Left lung (tissue), 10 donors: ENCODE results near the gene GPR84. TPM values are rescaled to one million over a fixed set of nuclear protein-coding genes. Genes with fewer than 3 reads are reported as not detected.

ENCODE experiments used
- ATAC-seq: fragments of 200-7000 bp; cut with Tn5 transposase; one replicate; pipeline ENCODE4 v1.9.1; 2020; ENCODE audit warnings: moderate library complexity
- DNase-seq, 4 donors: peaks; one replicate each; pipeline ENCODE4 v3.0.0-alpha.2; 2013 to 2020
- H3K27ac ChIP-seq, 2 donors: fragments of 200-600 bp; sonication (generic) in 1 of 2; one replicate each; pipeline versions ENCODE4 v1.5.0 to v1.8.0; 2020 to 2021
- H3K27me3 ChIP-seq, 2 donors: fragments of 200-600 bp; sonication (generic) in 1 of 2; one replicate each; pipeline versions ENCODE4 v1.5.0 to v1.8.0; 2020 to 2021
- H3K36me3 ChIP-seq, 2 donors: fragments of 200-600 bp; sonication (generic) in 1 of 2; one replicate each; pipeline versions ENCODE4 v1.5.0 to v1.8.0; 2020 to 2021
- H3K4me1 ChIP-seq, 2 donors: fragments of 200-600 bp; one replicate each; pipeline ENCODE4 v1.8.0; 2021
- H3K4me3 ChIP-seq, 2 donors: fragments of 200-600 bp; sonication (generic) in 1 of 2; one replicate each; pipeline versions ENCODE4 v1.5.0 to v1.8.0; 2020 to 2021; ENCODE audit warnings: mild to moderate bottlenecking in 1 of 2
- H3K9me3 ChIP-seq, 2 donors: fragments of 200-600 bp; sonication (generic) in 1 of 2; one replicate each; pipeline versions ENCODE4 v1.5.0 to v1.8.0; 2020 to 2021
- CTCF ChIP-seq, 2 donors: fragments of 200-600 bp; sonication (generic) in 1 of 2; IDR thresholded peaks; one replicate each; pipeline versions ENCODE4 v1.5.0 to v1.8.0; 2021; ENCODE audit warnings: antibody characterized with exemption in 2 of 2
- intact Hi-C, 2 donors: fragments of 100-400 bp; cut with DNase I; formaldehyde crosslinking; loops; one replicate each; pipeline versions ENCODE4 v1.11.2 to v1.14.2; 2022
- polyA plus RNA-seq, 6 donors: library from polyadenylated mRNA; unstranded; fragments of 120-200 nt; gene quantifications; one replicate each; pipeline ENCODE4 v1.2.1, GENCODE V29; 2013; ENCODE audit not compliant: insufficient read length in 6 of 6
- total RNA-seq, 2 donors: library from RNA; stranded (reverse); fragmentation: NEBNext Ultra II Directional; extraction: Animal tissue kit (Norgen Biotek cat#: 25700); gene quantifications; one replicate each; pipeline ENCODE4 v1.2.1, GENCODE V29; 2021
- donor health status: DM: no; HTN: yes; CAD: no.
- donor health status: DM: no; HTN: no; CAD: no.

GPR84 gene
- total and polyA plus RNA-seq, 8 donors, result 0.23 to 10.3 (median 0.41) TPM; not detected in 1

- Histone ChIP-seq H3K4me3 (no peak overlapping the region), H3K9me3 (no peaks in the 10 kb centered on the region), H3K36me3 (peaks cover 5 to 100% of the 10 kb centered on the region in 2 donors), H3K4me1 (peaks cover 0 to 36% of the 10 kb centered on the region in 2 donors), H3K27ac (peak overlapping the region in 1 of 2 donors; percentile 30), H3K27me3 (no peaks in the 10 kb centered on the region)
- no peak for DNase-seq
- peak; percentile 85 to 90 for TF ChIP-seq CTCF (IDR thresholded peaks at IDR 0.05)
- peak; percentile 43 for ATAC-seq
- intact Hi-C loops, result no loop called here
Measured at GRCh38 chr12:54404061-54405004, 40.0 kb upstream of the GPR84 start.

DNA sequence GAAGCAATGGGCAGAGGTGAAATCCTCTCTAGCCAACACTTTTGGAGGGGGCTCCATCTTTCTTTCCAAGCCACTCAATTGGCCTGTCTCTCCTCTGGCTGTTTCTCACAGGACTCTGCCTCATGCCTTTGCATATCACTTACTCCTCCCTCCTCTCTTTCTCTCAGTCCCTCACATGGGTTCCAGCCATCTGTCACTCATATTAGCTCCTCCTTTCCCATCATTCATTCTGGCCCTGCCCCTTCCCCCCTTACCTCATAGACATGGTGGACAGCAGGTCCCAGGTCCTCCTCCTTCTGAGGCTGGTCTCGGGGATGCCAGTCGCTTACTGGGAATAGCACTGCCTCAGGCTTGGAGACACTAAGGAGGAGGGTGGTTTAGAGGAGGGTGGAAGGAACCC is 36.8 kb upstream of the GPR84 start:
- peaks cover 4 to 100% of the 10 kb centered on the region in 2 donors for H3K36me3 ChIP-seq
- DNase-seq (no peak), ATAC-seq (no peak)
- intact Hi-C loops, result no loop called here
- no peak for TF ChIP-seq CTCF (IDR thresholded peaks at IDR 0.05)
- H3K27me3 ChIP-seq, result no peaks in the 10 kb centered on the region
- no peaks in the 10 kb centered on the region for H3K9me3 ChIP-seq
- H3K27ac ChIP-seq, result no peak overlapping the region
- peaks cover 0 to 8% of the 10 kb centered on the region in 2 donors for H3K4me1 ChIP-seq
- no peak overlapping the region for H3K4me3 ChIP-seq

- intact Hi-C loops, result loop anchor here in 1 of 2 donors (2.0 kb wide), 1 partner anchor 40 kb away; no protein-coding TSS in a partner anchor
- DNase-seq (peak; percentile 77 to 93 (median 86)), ATAC-seq (peak; percentile 93)
- TF ChIP-seq CTCF (IDR thresholded peaks at IDR 0.05), result peak; percentile 96 to 99
- Histone ChIP-seq H3K4me3 (no peak overlapping the region), H3K36me3 (peaks cover 4 to 100% of the 10 kb centered on the region in 2 donors), H3K27ac (no peak overlapping the region), H3K9me3 (no peaks in the 10 kb centered on the region), H3K4me1 (peaks cover 0 to 5% of the 10 kb centered on the region in 2 donors), H3K27me3 (no peaks in the 10 kb centered on the region)
Measured at GRCh38 chr12:54398995-54399793, 34.9 kb upstream of the GPR84 start.

DNA sequence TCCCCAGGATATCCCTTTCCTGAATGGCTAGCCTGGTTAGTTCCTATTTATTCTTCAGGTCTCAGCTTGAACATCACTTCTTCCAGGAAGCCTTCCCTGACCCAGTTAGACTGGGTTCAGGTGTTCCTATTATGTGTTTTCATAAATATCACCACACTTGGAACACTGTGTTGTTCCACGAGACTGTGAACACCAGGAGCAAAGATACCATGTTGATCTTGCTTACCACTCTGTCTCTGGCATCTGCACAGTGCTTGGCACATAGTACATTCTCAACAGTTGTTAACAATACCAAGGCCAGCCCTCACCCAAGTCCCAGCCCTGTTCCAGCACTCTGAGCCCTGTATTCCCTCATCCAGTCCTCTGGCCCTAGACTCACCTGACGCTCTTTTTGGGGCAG is 33.9 kb upstream of the GPR84 start:
- no peaks in the 10 kb centered on the region for H3K27me3 ChIP-seq
- ATAC-seq (no peak), DNase-seq (no peak)
- peaks cover 4 to 95% of the 10 kb centered on the region in 2 donors for H3K36me3 ChIP-seq
- no peak overlapping the region for H3K4me3 ChIP-seq
- intact Hi-C loops, result loop anchor here in 1 of 2 donors (2.0 kb wide), 1 partner anchor 41 kb away; no protein-coding TSS in a partner anchor
- no peak for TF ChIP-seq CTCF (IDR thresholded peaks at IDR 0.05)
- peaks cover 0 to 15% of the 10 kb centered on the region in 2 donors for H3K4me1 ChIP-seq
- H3K9me3 ChIP-seq, result no peaks in the 10 kb centered on the region
- H3K27ac ChIP-seq, result no peak overlapping the region
